ENCODE data around the gene AOC3. TPM values are rescaled to one million over a fixed set of nuclear protein-coding genes. Genes with fewer than 3 reads are reported as not detected.
"Not testable (repeated sequence)": the region's sequence is repeated elsewhere in the genome, so short reads cannot be mapped to it uniquely, and the experiment has no call there.

The AOC3 gene
- total RNA-seq, 5 donors from 2014 or later (not counting 1 experiment from before 2014, with no cell fraction given), result 1.2 to 2.1 (median 1.2) TPM

DNA sequence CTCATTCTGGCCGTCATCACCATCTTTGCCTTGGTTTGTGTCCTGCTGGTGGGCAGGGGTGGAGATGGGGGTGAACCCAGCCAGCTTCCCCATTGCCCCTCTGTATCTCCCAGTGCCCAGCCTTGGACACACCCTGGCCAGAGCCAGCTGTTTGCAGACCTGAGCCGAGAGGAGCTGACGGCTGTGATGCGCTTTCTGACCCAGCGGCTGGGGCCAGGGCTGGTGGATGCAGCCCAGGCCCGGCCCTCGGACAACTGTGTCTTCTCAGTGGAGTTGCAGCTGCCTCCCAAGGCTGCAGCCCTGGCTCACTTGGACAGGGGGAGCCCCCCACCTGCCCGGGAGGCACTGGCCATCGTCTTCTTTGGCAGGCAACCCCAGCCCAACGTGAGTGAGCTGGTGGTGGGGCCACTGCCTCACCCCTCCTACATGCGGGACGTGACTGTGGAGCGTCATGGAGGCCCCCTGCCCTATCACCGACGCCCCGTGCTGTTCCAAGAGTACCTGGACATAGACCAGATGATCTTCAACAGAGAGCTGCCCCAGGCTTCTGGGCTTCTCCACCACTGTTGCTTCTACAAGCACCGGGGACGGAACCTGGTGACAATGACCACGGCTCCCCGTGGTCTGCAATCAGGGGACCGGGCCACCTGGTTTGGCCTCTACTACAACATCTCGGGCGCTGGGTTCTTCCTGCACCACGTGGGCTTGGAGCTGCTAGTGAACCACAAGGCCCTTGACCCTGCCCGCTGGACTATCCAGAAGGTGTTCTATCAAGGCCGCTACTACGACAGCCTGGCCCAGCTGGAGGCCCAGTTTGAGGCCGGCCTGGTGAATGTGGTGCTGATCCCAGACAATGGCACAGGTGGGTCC is 607 bp downstream of the AOC3 start:
- H3K4me3 ChIP-seq (ENCODE audit: control insufficient read depth in 1 of 2, extremely low read depth in 1 of 2, low read length in 1 of 2); H3K9me3 Mint-ChIP-seq; H3K4me1 Mint-ChIP-seq; ATAC-seq (replicated peaks in 1 of 4); CTCF ChIA-PET; H3K36me3 ChIP-seq (ENCODE audit: control insufficient read depth in 2 of 2, extremely low read depth in 1 of 2, insufficient read depth in 1 of 2, low read length in 1 of 2); H3K4me3 Mint-ChIP-seq; H3K27ac ChIP-seq (ENCODE audit: low read length); H3K36me3 Mint-ChIP-seq; H3K4me1 ChIP-seq (ENCODE audit: control insufficient read depth in 1 of 2, extremely low read depth in 1 of 2, insufficient read depth in 2 of 2, low read length in 2 of 2); H3K9me3 ChIP-seq; H3K27ac Mint-ChIP-seq; POLR2A ChIA-PET; DNase-seq; H3K27me3 Mint-ChIP-seq: not testable (repeated sequence)
- 93% methylated on average over 9 of the region's 28 CpGs for WGBS (ENCODE audit: insufficient coverage)
- peaks cover 0 to 21% of the 10 kb centered on the region in 2 experiments for H3K27me3 ChIP-seq (replicated peaks in 1 of 2; ENCODE audit: control insufficient read depth in 2 of 2, extremely low read depth in 1 of 2, insufficient read depth in 2 of 2, low read length in 1 of 2)

GRCh38 chr17:42852351-42852750 is 1.4 kb downstream of the AOC3 start:
- ATAC-seq (replicated peaks in 1 of 4), result no peak
- Histone ChIP-seq H3K4me3 (ENCODE audit: control insufficient read depth in 1 of 2, extremely low read depth in 1 of 2, low read length in 1 of 2) (no peak overlapping the region), H3K36me3 (ENCODE audit: control insufficient read depth in 2 of 2, extremely low read depth in 1 of 2, insufficient read depth in 1 of 2, low read length in 1 of 2) (no peaks in the 10 kb centered on the region), H3K27ac (ENCODE audit: low read length) (no peak overlapping the region), H3K4me1 (ENCODE audit: control insufficient read depth in 1 of 2, extremely low read depth in 1 of 2, insufficient read depth in 2 of 2, low read length in 2 of 2) (no peaks in the 10 kb centered on the region), H3K9me3 (no peaks in the 10 kb centered on the region), H3K27me3 (replicated peaks in 1 of 2; ENCODE audit: control insufficient read depth in 2 of 2, extremely low read depth in 1 of 2, insufficient read depth in 2 of 2, low read length in 1 of 2) (peaks cover 0 to 27% of the 10 kb centered on the region in 2 experiments)
- 83% methylated on average over 12 of the region's 15 CpGs for WGBS (ENCODE audit: insufficient coverage)
- H3K27ac Mint-ChIP-seq, result no peak overlapping the region
- H3K27me3 Mint-ChIP-seq, result peaks cover 0 to 7% of the 10 kb centered on the region in 2 donors
- H3K36me3 Mint-ChIP-seq, result no peaks in the 10 kb centered on the region
- ChIA-PET POLR2A (no interaction called here), CTCF (no interaction called here)
- H3K4me3 Mint-ChIP-seq, result no peak overlapping the region
- H3K9me3 Mint-ChIP-seq, result no peaks in the 10 kb centered on the region
- H3K4me1 Mint-ChIP-seq, result no peaks in the 10 kb centered on the region
- no peak for DNase-seq

- CTCF ChIA-PET, result no interaction called here
- no peak overlapping the region for H3K4me3 Mint-ChIP-seq
- peaks cover 0 to 28% of the 10 kb centered on the region in 2 experiments for H3K27me3 ChIP-seq (replicated peaks in 1 of 2; ENCODE audit: control insufficient read depth in 2 of 2, extremely low read depth in 1 of 2, insufficient read depth in 2 of 2, low read length in 1 of 2)
- H3K4me3 ChIP-seq (ENCODE audit: control insufficient read depth in 1 of 2, extremely low read depth in 1 of 2, low read length in 1 of 2), result no peak overlapping the region
- 64% methylated on average over 3 of the region's 4 CpGs for WGBS (ENCODE audit: insufficient coverage)
- DNase-seq (no peak), ATAC-seq (replicated peaks in 1 of 4) (no peak)
- no peaks in the 10 kb centered on the region for H3K36me3 Mint-ChIP-seq
- no peaks in the 10 kb centered on the region for H3K4me1 ChIP-seq (ENCODE audit: control insufficient read depth in 1 of 2, extremely low read depth in 1 of 2, insufficient read depth in 2 of 2, low read length in 2 of 2)
- H3K4me1 Mint-ChIP-seq, result no peaks in the 10 kb centered on the region
- no peak overlapping the region for H3K27ac ChIP-seq (ENCODE audit: low read length)
- no peaks in the 10 kb centered on the region for H3K9me3 Mint-ChIP-seq
- H3K36me3 ChIP-seq (ENCODE audit: control insufficient read depth in 2 of 2, extremely low read depth in 1 of 2, insufficient read depth in 1 of 2, low read length in 1 of 2), result no peaks in the 10 kb centered on the region
- H3K9me3 ChIP-seq, result no peaks in the 10 kb centered on the region
- H3K27ac Mint-ChIP-seq, result no peak overlapping the region
- POLR2A ChIA-PET, result no interaction called here
- H3K27me3 Mint-ChIP-seq, result peaks cover 0 to 9% of the 10 kb centered on the region in 2 donors
Observed at GRCh38 chr17:42853004-42853403, 2.0 kb downstream of the AOC3 start.

DNA sequence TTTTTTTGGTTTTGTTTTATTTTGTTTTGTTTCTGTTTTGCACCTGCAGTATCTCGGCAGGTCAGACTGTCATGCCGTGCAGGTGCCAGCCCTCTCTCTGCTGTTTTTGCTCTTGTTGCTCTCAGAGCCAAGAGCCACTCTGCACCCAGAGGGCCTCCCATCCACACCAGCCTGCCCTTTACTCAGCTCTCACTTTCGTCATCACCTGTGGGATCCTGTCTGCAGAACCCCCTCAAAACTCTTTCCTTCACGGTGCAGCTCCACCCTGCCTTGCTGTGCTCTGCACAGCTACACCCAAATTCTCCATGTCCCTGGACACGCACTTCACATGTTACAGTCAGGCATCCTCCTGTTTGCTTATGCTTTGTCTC is 2.6 kb downstream of the AOC3 start:
- peaks cover 0 to 9% of the 10 kb centered on the region in 2 donors for H3K27me3 Mint-ChIP-seq
- DNase-seq, result no peak
- H3K4me3 Mint-ChIP-seq, result no peak overlapping the region
- no peak overlapping the region for H3K27ac ChIP-seq (ENCODE audit: low read length)
- ChIA-PET POLR2A (no interaction called here), CTCF (no interaction called here)
- H3K4me1 ChIP-seq (ENCODE audit: control insufficient read depth in 1 of 2, extremely low read depth in 1 of 2, insufficient read depth in 2 of 2, low read length in 2 of 2), result no peaks in the 10 kb centered on the region
- no peak overlapping the region for H3K27ac Mint-ChIP-seq
- no peak for ATAC-seq (replicated peaks in 1 of 4)
- no peaks in the 10 kb centered on the region for H3K9me3 ChIP-seq
- no peak overlapping the region for H3K4me3 ChIP-seq (ENCODE audit: control insufficient read depth in 1 of 2, extremely low read depth in 1 of 2, low read length in 1 of 2)
- no peaks in the 10 kb centered on the region for H3K4me1 Mint-ChIP-seq
- no peaks in the 10 kb centered on the region for H3K36me3 Mint-ChIP-seq
- WGBS (ENCODE audit: insufficient coverage), result 74% methylated on average over 5 of the region's 5 CpGs
- H3K27me3 ChIP-seq (replicated peaks in 1 of 2; ENCODE audit: control insufficient read depth in 2 of 2, extremely low read depth in 1 of 2, insufficient read depth in 2 of 2, low read length in 1 of 2), result peaks cover 0 to 31% of the 10 kb centered on the region in 2 experiments
- H3K36me3 ChIP-seq (ENCODE audit: control insufficient read depth in 2 of 2, extremely low read depth in 1 of 2, insufficient read depth in 1 of 2, low read length in 1 of 2), result no peaks in the 10 kb centered on the region
- H3K9me3 Mint-ChIP-seq, result no peaks in the 10 kb centered on the region

- no peaks in the 10 kb centered on the region for H3K36me3 ChIP-seq (ENCODE audit: control insufficient read depth in 2 of 2, extremely low read depth in 1 of 2, insufficient read depth in 1 of 2, low read length in 1 of 2)
- Mint-ChIP-seq H3K4me1 (no peaks in the 10 kb centered on the region), H3K36me3 (no peaks in the 10 kb centered on the region), H3K4me3 (no peak overlapping the region), H3K9me3 (no peaks in the 10 kb centered on the region), H3K27me3 (peaks cover 0 to 10% of the 10 kb centered on the region in 2 donors), H3K27ac (no peak overlapping the region)
- H3K9me3 ChIP-seq, result no peaks in the 10 kb centered on the region
- H3K4me3 ChIP-seq (ENCODE audit: control insufficient read depth in 1 of 2, extremely low read depth in 1 of 2, low read length in 1 of 2), result no peak overlapping the region
- ChIA-PET POLR2A (no interaction called here), CTCF (no interaction called here)
- H3K4me1 ChIP-seq (ENCODE audit: control insufficient read depth in 1 of 2, extremely low read depth in 1 of 2, insufficient read depth in 2 of 2, low read length in 2 of 2), result no peaks in the 10 kb centered on the region
- 87% methylated on average over 9 of the region's 15 CpGs for WGBS (ENCODE audit: insufficient coverage)
- H3K27ac ChIP-seq (ENCODE audit: low read length), result no peak overlapping the region
- H3K27me3 ChIP-seq (replicated peaks in 1 of 2; ENCODE audit: control insufficient read depth in 2 of 2, extremely low read depth in 1 of 2, insufficient read depth in 2 of 2, low read length in 1 of 2), result peaks cover 0 to 31% of the 10 kb centered on the region in 2 experiments
- no peak for DNase-seq
- ATAC-seq (replicated peaks in 1 of 4), result no peak
Observed at GRCh38 chr17:42853968-42854790, 3.2 kb downstream of the AOC3 start.

DNA sequence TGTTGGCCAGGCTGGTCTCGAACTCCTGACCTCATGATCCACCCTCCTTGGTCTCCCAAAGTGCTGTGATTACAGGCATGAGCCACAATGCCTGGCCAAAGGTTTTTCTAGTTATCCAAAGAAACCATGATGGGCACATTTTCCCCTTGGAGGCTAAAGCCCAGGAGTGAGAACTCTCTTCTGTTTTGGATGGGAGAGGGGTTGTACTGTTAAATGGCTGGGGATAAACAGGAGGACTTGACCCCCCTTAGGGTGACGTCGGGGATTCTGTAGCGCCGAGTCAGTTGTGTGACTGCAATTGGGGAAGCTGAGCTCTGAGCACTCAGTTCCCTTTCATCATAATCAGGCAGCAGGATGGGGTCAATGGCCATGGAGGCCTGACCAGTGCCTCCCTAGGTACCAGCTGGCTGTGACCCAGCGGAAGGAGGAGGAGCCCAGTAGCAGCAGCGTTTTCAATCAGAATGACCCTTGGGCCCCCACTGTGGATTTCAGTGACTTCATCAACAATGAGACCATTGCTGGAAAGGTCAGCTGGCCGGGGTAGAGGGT is 4.1 kb downstream of the AOC3 start:
- WGBS (ENCODE audit: insufficient coverage), result 82% methylated on average over 6 of the region's 8 CpGs
- CTCF ChIA-PET, result no interaction called here
- Mint-ChIP-seq H3K9me3 (no peaks in the 10 kb centered on the region), H3K27me3 (peaks cover 0 to 13% of the 10 kb centered on the region in 2 donors), H3K4me1 (no peaks in the 10 kb centered on the region), H3K4me3 (no peak overlapping the region), H3K36me3 (no peaks in the 10 kb centered on the region), H3K27ac (no peak overlapping the region)
- H3K4me3 ChIP-seq (ENCODE audit: control insufficient read depth in 1 of 2, extremely low read depth in 1 of 2, low read length in 1 of 2), result no peak overlapping the region
- ATAC-seq (replicated peaks in 1 of 4) (no peak), DNase-seq (no peak)
- H3K27me3 ChIP-seq (replicated peaks in 1 of 2; ENCODE audit: control insufficient read depth in 2 of 2, extremely low read depth in 1 of 2, insufficient read depth in 2 of 2, low read length in 1 of 2), result peaks cover 0 to 35% of the 10 kb centered on the region in 2 experiments
- H3K4me1 ChIP-seq (ENCODE audit: control insufficient read depth in 1 of 2, extremely low read depth in 1 of 2, insufficient read depth in 2 of 2, low read length in 2 of 2), result no peaks in the 10 kb centered on the region
- no peak overlapping the region for H3K27ac ChIP-seq (ENCODE audit: low read length)
- no peaks in the 10 kb centered on the region for H3K9me3 ChIP-seq
- POLR2A ChIA-PET, result no interaction called here
- H3K36me3 ChIP-seq (ENCODE audit: control insufficient read depth in 2 of 2, extremely low read depth in 1 of 2, insufficient read depth in 1 of 2, low read length in 1 of 2), result no peaks in the 10 kb centered on the region

All from T-cell (primary cell).